Osteoblast (primary cell): ENCODE data around the gene BCOR. TPM values are rescaled to one million over a fixed set of nuclear protein-coding genes. Genes with fewer than 3 reads are reported as not detected.

ENCODE experiments used
- DNase-seq: peaks from one replicate; pipeline ENCODE4 v3.0.0; 2011; ENCODE audit warnings: low spot score, mixed read lengths; ENCODE audit not compliant: insufficient read length; ENCODE audit errors: missing footprints
- H2AFZ ChIP-seq: 2 replicates; pipeline ENCODE4 v1.6.0; 2011; ENCODE audit warnings: mild to moderate bottlenecking, low read length
- H3K27ac ChIP-seq: 2 replicates; pipeline ENCODE4 v1.5.1; 2011; ENCODE audit warnings: mild to moderate bottlenecking, low read depth, low read length, moderate library complexity
- H3K27me3 ChIP-seq: 2 replicates; pipeline ENCODE4 v1.6.0; 2012; ENCODE audit warnings: mild to moderate bottlenecking, control low read depth, inconsistent platforms, low read length, moderate library complexity; ENCODE audit not compliant: insufficient read depth
- H3K36me3 ChIP-seq: 2 replicates; pipeline ENCODE4 v1.5.1; 2011; ENCODE audit warnings: mild to moderate bottlenecking, low read length, control low read depth, moderate library complexity; ENCODE audit not compliant: insufficient read depth
- H3K4me1 ChIP-seq: 2 replicates; pipeline ENCODE4 v1.5.1; 2011; ENCODE audit warnings: mild to moderate bottlenecking, low read length, control low read depth, moderate library complexity; ENCODE audit not compliant: insufficient read depth
- H3K4me2 ChIP-seq: 2 replicates; pipeline ENCODE4 v1.6.0; 2011; ENCODE audit warnings: mild to moderate bottlenecking, low read length; ENCODE audit not compliant: insufficient read depth
- H3K4me3 ChIP-seq: fragments of 200-600 bp; sonication (generic); 3 replicates; pipeline ENCODE4 v1.5.1; 2012; ENCODE audit warnings: mild to moderate bottlenecking, low read length, inconsistent platforms; ENCODE audit not compliant: insufficient read depth
- H3K79me2 ChIP-seq: 2 replicates; pipeline ENCODE4 v1.6.0; 2012; ENCODE audit warnings: mild to moderate bottlenecking, low read length, control low read depth, inconsistent platforms; ENCODE audit not compliant: insufficient read depth
- H3K9me3 ChIP-seq: 2 replicates; pipeline ENCODE4 v1.5.1; 2011; ENCODE audit warnings: low read depth, low read length, control low read depth
- H4K20me1 ChIP-seq: 2 replicates; pipeline ENCODE4 v1.6.0; 2012; ENCODE audit warnings: mild to moderate bottlenecking, low read length, control low read depth; ENCODE audit not compliant: insufficient read depth
- CTCF ChIP-seq: IDR thresholded peaks from 2 replicates; pipeline ENCODE4 v1.5.1; 2011; ENCODE audit warnings: mild to moderate bottlenecking, low read depth, low read length, moderate library complexity; ENCODE audit errors: extremely low read depth
- total RNA-seq: library from RNA; depleted of rRNA; stranded (reverse); fragments of >200 nt; gene quantifications from 2 replicates; pipeline ENCODE4 v1.2.3, GENCODE V29; 2012

Gene BCOR
- total RNA-seq, 1 donor = 14.8 TPM

GRCh38 chrX:40084471-40085101 lies 13.2 kb downstream of the BCOR start:
- H3K36me3 ChIP-seq = no peaks in the 10 kb centered on the region
- peak overlapping the region; percentile 63 for H3K4me2 ChIP-seq
- TF ChIP-seq CTCF = no peak
- H2AFZ ChIP-seq = no peak overlapping the region
- peaks cover 70% of the 10 kb centered on the region for H4K20me1 ChIP-seq
- peaks cover 23% of the 10 kb centered on the region for H3K4me1 ChIP-seq
- DNase-seq = no peak
- peak overlapping the region; percentile 30 for H3K4me3 ChIP-seq
- H3K79me2 ChIP-seq = peaks cover 83% of the 10 kb centered on the region
- H3K9me3 ChIP-seq = no peaks in the 10 kb centered on the region
- H3K27me3 ChIP-seq = peaks cover 35% of the 10 kb centered on the region
- H3K27ac ChIP-seq = peak overlapping the region; percentile 45

- Histone ChIP-seq H3K4me3 (peak overlapping the region; percentile 65), H4K20me1 (peaks cover 72% of the 10 kb centered on the region), H3K4me2 (peak overlapping the region; percentile 71), H3K4me1 (peaks cover 23% of the 10 kb centered on the region), H3K36me3 (no peaks in the 10 kb centered on the region), H3K79me2 (peaks cover 83% of the 10 kb centered on the region), H3K27me3 (peaks cover 37% of the 10 kb centered on the region), H3K27ac (no peak overlapping the region), H3K9me3 (no peaks in the 10 kb centered on the region), H2AFZ (no peak overlapping the region)
- DNase-seq = no peak
- no peak for TF ChIP-seq CTCF
Measured at GRCh38 chrX:40083979-40084359, 13.8 kb downstream of the BCOR start.

GRCh38 chrX:40083120-40083978 lies 14.4 kb downstream of the BCOR start:
- no peak overlapping the region for H2AFZ ChIP-seq

More at GRCh38 chrX:40083120-40083978, 14.4 kb downstream of the BCOR start:
- DNase-seq = peak; percentile 85
- peak overlapping the region; percentile 71 for H3K4me2 ChIP-seq
- peaks cover 82% of the 10 kb centered on the region for H3K79me2 ChIP-seq
- H3K4me3 ChIP-seq = peak overlapping the region; percentile 65
- peaks cover 23% of the 10 kb centered on the region for H3K4me1 ChIP-seq
- TF ChIP-seq CTCF = no peak
- H3K9me3 ChIP-seq = no peaks in the 10 kb centered on the region
- no peaks in the 10 kb centered on the region for H3K36me3 ChIP-seq
- peaks cover 36% of the 10 kb centered on the region for H3K27me3 ChIP-seq
- peaks cover 66% of the 10 kb centered on the region for H4K20me1 ChIP-seq
- no peak overlapping the region for H3K27ac ChIP-seq
